HG03060 (cell line): ENCODE measurements around the gene ASAH2.

Source experiments
- ATAC-seq: cut with Tn5 transposase; IDR thresholded peaks from one replicate; pipeline ENCODE4 v1.9.1; 2021; ENCODE audit warnings: low read depth, moderate number of reproducible peaks; ENCODE audit not compliant: unreplicated experiment

ASAH2 gene

DNA sequence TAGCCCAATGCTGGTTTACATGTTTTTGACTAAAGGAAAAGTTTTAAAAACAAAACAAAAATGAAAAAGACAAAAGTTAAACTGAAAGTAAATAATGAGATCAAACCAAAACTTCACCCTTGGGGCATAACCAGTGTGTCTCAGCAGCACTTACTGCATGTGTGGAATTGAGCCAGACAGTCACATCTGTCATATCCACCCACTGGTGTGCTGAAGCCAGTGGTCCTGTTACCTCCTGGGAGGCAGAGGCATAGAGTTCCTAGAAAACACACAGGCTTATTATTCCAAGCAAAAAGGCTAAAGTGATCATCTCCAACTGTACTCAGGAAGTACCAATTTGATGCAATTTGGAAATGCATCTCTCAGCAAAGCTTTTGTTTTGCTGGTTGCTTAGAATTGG, 40.4 kb downstream of the ASAH2 start:
- peak; percentile 73 for ATAC-seq
